GM19463 (cell line): ENCODE results near the gene EXOC4.
"Not testable (repeated sequence)": the region's sequence is repeated elsewhere in the genome, so short reads cannot be mapped to it uniquely, and the experiment has no call there.

Source experiments
- ATAC-seq: cut with Tn5 transposase; IDR thresholded peaks from one replicate; pipeline ENCODE4 v1.9.1; 2021; ENCODE audit warnings: mild to moderate bottlenecking, moderate library complexity; ENCODE audit not compliant: unreplicated experiment

EXOC4 gene

DNA sequence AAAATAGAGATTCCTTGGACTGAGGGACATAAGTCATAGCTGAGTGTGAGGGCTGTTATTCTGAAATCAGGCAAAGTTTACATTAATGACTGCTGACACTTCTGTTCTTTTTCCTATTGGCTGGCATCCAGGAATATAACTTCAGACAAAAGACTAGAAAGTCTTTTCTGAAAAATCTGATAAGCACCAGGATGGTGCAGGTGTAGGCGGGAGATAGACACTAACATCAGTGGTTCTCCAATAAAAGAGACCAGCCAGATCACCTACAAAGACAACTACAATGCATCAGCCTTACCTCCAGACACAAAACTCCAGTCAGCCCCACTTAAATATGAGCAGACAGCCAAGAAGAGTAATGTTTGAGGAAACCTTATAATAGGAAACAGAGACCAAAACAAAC lies 705.9 kb downstream of the EXOC4 start:
- ATAC-seq = no peak

DNA sequence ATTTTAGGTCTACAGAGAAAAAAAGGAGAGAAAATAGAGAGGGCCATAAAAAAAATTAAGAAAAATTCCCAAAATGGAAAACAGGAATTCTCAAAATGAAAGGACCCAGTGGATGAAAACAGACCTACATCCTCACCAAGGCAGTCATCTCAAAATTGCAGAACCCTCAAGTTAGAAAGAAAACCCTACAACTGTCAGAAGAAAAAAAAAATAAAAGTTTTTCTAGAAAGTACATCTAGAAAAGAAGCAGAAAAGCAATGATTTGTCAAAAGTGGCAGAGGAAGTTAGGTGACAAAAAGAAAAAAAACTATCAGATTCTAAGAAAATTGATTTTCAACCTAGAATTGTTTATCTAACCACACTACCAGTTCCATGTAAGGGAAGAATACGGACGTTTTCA lies 706.6 kb downstream of the EXOC4 start:
- no peak for ATAC-seq

DNA sequence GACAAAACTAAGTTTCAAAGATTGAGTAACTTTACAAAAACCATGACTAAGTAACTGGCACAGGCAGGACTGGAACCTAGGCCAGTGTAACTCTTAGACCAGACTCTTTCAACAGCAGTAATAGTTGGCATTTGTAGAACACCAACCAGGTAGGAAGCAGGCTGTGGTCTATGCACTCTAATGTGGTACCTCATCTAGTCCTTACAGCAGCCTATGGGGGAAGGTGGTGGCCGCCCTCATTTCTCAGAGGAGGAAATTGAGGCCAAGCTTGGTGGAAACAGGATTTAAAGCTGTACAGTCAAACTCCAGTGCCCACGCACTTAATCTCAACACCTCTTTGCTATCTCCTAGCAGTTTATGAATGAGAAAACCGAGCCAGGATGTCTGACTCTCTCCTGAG lies 708.8 kb downstream of the EXOC4 start:
- ATAC-seq = no peak

DNA sequence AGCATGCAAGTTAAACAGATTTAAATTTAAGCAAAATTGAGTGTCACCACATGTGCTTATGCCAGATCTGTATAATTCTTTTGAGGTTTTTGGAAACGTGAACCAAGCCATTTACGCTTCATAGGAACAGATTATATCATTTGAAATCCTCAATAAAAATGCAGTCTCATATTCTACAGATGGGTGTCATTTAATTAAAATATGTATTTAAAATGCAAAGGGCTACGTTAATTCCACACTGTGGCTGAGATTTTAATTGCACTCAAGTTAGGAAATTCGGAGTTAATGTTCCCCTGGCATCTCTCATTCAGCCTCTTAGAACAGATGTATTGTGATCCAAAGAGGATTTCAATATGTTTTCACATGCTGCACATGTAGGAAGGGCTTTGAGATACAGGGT lies 709.8 kb downstream of the EXOC4 start:
- ATAC-seq = no peak

DNA sequence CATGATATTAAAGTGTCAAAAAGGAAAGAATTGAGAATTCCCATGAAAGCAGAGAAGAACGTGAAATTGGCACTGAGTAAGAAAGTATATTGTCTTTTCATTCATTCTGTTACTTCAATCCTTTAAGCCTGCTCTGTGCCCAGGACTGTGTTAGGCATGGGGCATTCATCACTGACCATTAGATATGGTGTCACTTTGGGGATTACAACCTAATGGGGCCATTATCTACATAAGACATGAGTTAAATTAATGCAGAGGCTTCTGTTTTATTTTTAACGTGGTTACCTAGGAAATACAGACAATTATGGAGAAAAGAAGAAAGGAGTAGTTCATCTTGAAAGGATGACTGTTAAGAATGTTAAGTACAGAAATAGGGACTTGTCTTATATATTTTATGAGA lies 710.8 kb downstream of the EXOC4 start:
- no peak for ATAC-seq

DNA sequence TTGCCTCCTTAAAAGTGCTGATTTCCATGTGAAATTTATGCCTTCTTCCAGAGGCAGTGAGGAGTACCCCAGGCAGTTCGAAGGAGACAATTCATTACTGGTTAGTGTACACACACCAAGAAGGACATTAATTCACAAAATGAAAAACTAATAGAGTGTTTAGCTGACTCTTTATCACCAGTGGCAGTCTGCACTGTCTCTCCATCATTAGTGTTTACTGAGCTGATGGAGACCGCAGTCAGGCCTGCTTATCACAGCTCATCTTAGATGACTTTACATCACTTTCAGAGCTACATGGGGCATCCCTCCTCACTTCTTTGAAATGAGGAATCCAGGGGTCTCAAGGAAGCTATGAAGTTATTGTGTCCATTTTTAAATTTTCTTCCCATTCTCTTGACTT lies 718.7 kb downstream of the EXOC4 start:
- no peak for ATAC-seq

DNA sequence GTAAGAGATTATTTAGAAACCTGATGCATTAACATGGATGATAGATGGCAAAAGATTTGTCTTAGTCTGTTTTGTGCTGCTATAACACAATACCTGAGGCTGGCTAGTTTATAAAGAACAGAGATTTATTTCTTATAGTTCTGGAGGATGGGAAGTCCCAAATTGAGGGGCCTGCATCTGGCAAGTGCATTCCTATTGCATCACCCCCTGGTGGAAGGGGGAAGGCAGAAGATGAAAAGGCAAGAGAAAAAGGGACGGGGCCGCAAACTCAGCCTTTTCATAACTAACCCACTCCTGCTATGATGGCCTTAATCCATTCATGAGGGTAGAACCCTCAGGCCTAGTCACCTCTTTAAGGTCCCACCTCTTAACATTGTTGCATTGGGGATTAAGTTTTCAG lies 720.8 kb downstream of the EXOC4 start:
- ATAC-seq = no peak

DNA sequence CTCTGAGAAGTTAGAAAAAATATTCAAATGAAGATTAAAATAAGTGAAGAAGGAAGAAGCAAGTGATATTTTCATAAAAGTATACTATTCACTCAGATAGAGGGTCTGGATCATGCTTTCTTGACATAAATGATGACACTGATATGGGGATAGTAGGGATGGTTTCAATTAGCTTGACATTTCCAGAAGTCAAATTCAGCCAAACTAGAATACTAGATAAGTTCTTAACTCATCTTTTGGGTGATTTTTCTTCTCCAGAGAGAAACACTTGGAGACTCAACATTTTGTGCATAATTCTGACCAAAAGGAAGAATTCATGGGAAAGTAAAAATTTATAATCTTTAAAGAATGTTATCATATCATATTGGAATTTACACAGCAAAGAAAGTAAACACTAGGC lies 722.3 kb downstream of the EXOC4 start:
- no peak for ATAC-seq

DNA sequence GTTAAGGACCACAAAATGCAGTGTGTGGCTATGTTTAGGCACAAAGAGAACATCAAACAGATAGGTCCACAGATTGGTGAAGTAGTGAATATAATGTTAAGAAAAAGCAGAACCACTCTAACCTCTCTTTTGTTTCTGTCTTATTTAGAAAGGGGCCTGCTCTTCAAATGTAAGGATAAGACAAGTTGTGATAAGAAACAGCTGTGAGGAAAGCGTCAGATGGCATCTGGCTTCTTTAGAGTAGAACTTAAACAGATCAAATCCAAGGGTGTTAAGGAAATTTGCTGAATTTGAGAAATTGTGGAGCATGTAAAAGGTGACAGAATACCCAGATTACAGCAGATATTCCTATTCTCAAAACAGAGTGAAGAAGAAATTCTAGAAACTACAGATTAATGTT lies 723.3 kb downstream of the EXOC4 start:
- no peak for ATAC-seq

DNA sequence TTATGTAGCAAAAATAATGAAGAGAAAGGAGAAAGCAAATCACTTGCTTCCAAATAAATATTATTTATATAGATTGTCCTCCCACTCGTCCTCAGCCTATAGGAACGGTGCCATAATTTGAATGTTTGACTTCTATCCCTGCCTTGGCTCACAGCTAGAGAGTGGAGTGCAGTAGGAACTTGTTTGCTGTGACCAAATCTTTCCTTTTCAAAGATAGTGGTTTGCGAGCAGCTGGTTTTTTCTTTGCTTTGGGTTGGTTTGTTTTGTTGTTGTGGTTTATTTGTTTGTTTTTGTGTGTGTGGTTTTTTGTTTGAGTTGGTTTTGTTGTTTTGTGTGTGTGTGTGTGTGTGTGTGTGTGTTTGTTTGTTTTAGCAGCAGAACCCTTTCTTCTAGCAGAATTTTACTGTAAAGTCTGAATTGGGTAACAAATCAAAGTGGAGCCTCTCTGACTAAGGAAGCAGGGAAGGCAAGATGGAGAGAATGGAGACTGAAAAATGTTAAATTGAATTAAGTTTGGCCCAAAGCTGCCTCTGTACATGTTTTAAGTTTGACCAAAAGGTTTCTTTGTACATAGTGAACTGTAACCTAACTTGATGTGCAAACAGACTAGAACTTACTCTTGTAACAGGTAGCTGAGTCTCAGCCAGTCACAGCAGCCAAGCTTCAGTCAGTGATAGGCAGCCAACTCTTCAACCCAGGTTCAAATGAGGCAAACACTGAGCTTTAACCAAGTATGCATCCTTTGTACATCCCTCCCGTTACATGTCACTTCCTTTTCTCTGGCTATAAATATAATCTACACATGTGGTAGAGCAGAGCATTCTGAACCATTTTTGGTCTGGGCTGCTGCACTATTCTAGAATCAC lies 724.8 kb downstream of the EXOC4 start:
- ATAC-seq = no peak

DNA sequence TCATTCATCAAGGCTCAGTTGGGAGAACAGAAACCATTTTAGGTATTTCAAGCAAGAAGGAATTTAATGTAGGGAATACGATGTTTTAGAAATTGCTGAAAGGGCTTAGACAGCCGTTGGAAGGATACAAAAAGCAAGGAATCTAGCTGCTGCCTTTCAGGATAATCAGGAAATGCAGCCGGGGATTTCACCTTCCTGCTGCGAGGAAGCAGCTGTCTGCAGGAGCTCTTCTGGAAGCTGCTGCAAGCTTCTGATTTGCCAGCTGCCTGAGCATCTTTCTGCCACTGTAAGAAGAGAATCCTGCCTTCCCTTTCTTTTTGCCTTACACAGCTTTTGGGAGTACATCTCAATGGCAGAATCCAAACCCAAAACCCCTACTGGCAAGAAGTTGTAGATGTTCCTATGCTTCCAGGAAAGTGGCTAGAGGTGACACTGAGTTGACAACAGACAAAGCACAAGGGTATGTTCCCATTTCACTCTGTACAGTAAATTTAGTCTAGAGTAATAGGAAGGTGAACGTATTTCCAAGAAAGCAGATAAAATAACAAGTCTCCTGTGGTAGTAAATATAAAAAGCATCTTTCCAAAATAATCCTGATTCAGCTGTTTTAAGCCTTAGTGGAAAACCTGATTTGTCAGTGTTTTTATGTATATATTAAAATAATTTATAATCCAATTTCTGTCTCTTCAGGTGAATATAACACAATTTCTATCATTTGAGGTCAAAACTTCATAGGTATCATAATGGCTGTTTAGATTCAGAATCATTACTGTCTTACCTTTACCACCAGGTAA lies 725.8 kb downstream of the EXOC4 start:
- ATAC-seq = no peak

DNA sequence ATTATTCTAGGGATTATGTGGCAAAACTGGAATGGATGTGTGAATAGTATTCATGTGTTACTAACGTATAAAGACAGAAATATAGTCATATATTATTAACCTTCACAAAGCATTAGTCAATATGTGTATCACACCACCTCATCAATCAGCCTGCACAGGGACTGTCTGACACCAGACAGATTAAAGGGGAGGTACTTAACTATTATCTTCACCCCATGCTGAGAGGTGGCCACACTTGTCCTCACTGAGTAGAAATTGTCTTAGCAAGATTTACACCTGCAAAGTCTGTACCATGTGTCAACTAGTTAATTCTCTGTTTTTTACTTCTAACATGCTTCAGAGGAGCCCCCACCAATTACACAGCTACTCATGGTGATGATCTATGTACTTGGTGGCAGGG lies 727.9 kb downstream of the EXOC4 start:
- ATAC-seq = no peak

DNA sequence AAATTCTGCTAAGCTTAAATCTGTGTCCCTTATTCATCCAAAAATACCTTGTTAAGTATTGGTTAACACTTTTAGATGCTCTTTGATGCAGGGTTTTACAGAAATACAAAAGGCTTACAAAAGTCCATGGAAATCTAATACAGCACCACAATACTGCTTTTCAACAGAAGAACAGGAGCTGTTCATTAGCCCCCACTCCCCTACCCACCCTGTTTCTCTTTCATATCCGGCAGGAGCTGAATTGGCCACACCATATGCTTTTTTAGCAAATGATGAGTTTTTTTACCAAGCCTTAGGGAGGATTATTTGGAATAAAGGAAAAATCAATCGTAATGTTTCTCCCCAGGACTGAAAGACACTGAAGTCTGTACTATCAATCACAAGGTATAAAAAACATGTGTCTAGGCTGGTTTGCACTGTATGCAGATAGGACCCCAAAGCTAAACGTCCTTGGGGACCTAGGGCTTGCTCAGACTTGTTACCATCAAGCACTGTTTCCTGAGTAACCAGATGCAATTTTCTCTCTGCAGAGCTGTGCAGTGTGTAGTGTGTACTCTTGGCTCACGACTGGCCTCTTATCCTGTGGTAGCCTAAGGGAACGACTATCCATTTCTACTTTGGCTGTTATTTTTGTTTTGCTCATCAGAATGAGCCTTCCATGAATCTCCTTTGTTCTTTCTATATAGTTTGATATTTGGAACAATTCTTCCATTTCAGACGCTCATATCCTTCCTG lies 731.0 kb downstream of the EXOC4 start:
- no peak for ATAC-seq

DNA sequence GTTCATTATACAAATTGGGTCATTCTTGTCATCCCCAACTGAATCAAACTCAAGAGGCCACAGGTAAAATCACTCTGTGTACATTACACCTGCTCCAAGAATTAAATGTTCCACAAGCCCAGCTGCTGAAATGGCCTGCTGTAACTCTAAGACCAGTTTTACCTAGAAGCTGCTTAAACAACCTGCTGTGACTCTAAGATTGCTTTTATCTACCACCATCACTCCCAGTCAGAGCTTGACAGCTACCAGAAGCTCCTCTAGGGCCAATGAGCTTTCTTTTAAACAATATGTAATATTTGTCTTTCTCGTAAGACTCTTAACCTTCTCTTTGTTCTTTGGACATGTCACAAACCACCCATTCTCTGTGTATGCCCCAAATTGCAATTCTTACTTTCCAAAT lies 732.4 kb downstream of the EXOC4 start:
- ATAC-seq = no peak

DNA sequence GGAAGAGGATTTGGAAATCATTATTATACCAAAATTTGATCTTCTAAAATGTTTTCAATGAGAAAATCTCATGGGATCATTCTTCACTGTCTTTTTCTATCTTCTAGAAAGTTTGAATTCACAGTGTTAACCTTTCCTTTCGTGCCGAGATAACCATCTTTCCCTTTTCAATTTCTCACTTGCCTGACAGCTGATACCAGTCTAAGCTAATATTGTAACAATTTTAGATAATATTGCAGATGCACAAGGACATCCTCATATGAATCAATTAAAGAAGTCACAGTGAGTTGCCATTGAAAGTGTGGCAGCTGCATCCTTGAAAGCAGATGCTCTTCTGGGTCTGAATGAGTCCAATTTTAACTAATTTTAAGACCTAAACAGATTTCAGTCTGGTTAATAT lies 734.7 kb downstream of the EXOC4 start:
- no peak for ATAC-seq

DNA sequence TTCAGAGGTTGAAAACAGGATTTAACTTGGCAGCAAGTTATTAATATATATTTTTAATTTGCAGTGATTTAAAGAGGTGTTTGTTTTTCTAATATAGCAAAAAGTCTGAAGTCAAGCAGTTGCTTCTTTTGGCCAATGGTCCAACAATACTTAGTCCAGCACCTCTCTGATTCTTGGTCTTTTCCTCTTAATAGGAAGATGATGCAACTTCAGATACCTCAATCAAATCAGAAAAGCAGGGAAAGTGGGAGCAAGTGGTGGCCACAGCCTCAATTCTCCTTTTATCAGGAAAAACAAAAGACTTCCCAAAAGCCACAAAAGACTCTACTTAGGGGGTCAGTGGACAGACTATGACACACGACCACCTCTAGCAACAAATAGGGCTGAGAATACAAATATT lies 740.7 kb downstream of the EXOC4 start:
- no peak for ATAC-seq

DNA sequence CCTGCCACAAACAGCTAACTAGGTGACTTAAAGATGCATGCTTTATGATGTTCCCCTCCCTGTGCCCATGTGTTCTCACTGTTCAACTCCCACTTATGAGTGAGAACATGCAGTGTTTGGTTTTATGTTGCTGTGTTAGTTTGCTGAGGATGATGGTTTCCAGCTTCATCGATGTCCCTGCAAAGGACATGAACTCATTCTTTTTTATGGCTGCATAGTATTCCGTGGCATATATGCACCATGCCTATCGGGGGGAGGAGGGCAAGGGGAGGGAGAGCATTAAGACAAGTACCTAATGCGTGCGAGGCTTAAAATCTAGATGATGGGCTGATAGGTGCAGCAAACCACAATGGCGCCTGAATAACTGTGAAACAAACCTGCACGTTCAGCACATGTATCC lies 741.2 kb downstream of the EXOC4 start:
- not testable (repeated sequence) for ATAC-seq

DNA sequence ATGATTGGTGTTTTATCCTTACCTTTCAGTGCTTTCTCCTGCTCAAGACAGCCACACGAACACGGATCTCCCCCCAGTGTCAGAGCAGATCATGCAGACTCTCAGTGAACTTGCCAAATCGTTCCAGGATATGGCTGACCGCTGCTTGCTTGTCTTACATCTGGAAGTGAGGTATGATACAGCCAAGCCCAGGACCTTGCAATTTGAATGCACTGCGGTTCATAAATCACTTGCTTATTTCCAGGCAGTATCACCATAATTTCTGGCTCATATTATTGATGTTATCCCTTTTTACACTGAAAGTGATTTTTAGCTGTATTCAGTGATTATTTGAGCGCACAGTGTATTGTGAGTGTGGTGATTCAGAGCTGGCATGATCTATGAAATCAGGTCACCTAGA lies 744.6 kb downstream of the EXOC4 start:
- no peak for ATAC-seq

DNA sequence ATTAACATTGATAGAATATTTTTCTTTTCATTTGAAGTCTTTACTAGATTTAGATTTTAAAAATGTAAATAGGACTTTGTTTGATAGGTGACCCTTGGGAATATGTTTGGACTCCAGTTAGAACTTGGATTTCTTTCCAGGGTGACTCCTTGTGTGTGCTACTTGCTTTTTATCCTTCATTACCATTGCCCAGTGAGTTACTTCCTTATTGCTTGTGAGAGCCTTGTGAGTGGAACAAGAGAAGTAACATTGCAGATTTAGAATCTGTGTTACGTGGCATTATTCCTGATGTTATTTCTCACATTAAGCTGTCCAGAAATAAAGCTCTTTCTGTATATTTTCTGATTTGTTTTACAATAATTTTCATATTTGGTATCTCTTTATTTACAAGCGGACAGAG lies 746.3 kb downstream of the EXOC4 start:
- no peak for ATAC-seq

DNA sequence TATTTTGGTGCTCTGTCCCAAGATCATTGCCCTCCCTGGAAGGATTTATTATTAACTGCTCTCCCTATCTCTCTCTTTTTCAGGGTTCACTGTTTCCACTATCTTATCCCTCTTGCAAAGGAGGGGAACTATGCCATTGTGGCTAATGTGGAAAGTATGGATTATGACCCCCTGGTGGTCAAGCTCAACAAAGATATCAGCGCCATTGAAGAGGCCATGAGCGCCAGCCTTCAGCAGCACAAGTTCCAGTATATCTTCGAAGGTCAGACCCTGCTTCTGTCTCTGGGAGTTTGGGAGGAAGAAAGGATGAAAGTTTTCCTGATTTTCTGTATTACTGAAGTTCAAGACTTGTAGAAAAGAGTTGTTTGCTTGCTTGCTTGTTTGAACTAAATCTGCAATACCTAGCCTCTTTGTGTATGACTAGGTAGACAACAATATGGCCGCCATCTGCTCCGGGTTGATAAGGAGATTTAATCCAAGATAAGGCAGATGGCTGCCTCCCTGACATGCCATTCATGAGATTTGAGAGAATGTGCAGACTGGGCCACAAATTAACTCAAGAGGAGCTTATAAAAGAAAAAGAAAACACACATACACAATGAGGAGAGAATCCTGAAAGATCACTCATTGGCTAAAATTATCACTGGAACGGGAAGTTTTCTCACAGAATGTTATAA lies 752.1 kb downstream of the EXOC4 start:
- ATAC-seq = no peak
